Panc1 (cell line): ENCODE data around the gene CDK5RAP2. TPM values are rescaled to one million over a fixed set of nuclear protein-coding genes. Genes with fewer than 3 reads are reported as not detected.
A peak's percentile ranks its signal among the peaks of the same experiment; 100 is the strongest.

Experiments used
- ATAC-seq: fragments of 200-7000 bp; cut with Tn5 transposase; 2 replicates; pipeline ENCODE4 v1.9.1; 2020; ENCODE audit warnings: mild to moderate bottlenecking, moderate library complexity
- BruUV-seq: library from RNA; stranded (reverse); fragments of 400-500 nt; replicated peaks from 2 replicates; lab custom pipeline; 2021; lab: Mats Ljungman, UMichigan
- CTCF ChIA-PET: fragments of 300-600 bp; sonication (Branson Sonifier 250); formaldehyde crosslinking; loops from one replicate; lab custom pipeline; 2022; ENCODE audit warnings: antibody characterized with exemption; lab: Charles Lee
- POLR2A ChIA-PET: fragments of 300-600 bp; sonication (Branson Sonifier 250); formaldehyde crosslinking; loops from one replicate; lab custom pipeline; 2022; ENCODE audit warnings: antibody characterized with exemption; lab: Charles Lee
- DNase-seq: peaks from one replicate; pipeline ENCODE4 v3.0.0-alpha.2; 2010; ENCODE audit warnings: low read depth, low spot score
- H3K27ac ChIP-seq: 2 replicates; pipeline ENCODE4 v1.5.1; 2011; ENCODE audit warnings: mild to moderate bottlenecking, low read length, inconsistent platforms
- H3K27me3 ChIP-seq: fragments of 200-500 bp; sonication (Bioruptor generic); 2 replicates; pipeline ENCODE4 v1.6.0; 2014; ENCODE audit warnings: low read length, inconsistent platforms; ENCODE audit not compliant: control insufficient read depth, insufficient read depth
- H3K36me3 ChIP-seq: fragments of 200-500 bp; sonication (Bioruptor generic); 2 replicates; pipeline ENCODE4 v1.5.1; 2014; ENCODE audit warnings: inconsistent platforms, mild to moderate bottlenecking, low read length, moderate library complexity; ENCODE audit not compliant: control insufficient read depth, insufficient read depth
- H3K4me1 ChIP-seq: 2 replicates; pipeline ENCODE4 v1.5.1; 2011; ENCODE audit warnings: inconsistent platforms, mild to moderate bottlenecking, low read length, moderate library complexity; ENCODE audit not compliant: control insufficient read depth, insufficient read depth
- H3K4me3 ChIP-seq, 2 experiments: 2 replicates each; pipeline ENCODE4 v1.5.1; 2011 to 2012; ENCODE audit warnings: low read depth in 2 of 2, low read length in 2 of 2, mild to moderate bottlenecking in 2 of 2, inconsistent platforms in 1 of 2, moderate library complexity in 1 of 2
- H3K9me3 ChIP-seq: fragments of 200-500 bp; sonication (Bioruptor generic); 2 replicates; pipeline ENCODE4 v1.5.1; 2014; ENCODE audit warnings: low read depth, mild to moderate bottlenecking, inconsistent platforms, low read length, moderate library complexity; ENCODE audit not compliant: control insufficient read depth, insufficient read depth
- POLR2AphosphoS5 ChIP-seq: IDR thresholded peaks from 2 replicates; pipeline ENCODE4 v1.6.1; 2012; ENCODE audit warnings: mild to moderate bottlenecking, low read depth, low read length, moderate library complexity
- REST ChIP-seq, 2 experiments: IDR thresholded peaks; 2 replicates each; pipeline ENCODE4 v1.6.1; 2011 to 2012; ENCODE audit warnings: low read depth in 2 of 2, control low read depth in 1 of 2, low read length in 1 of 2, mild to moderate bottlenecking in 1 of 2, moderate library complexity in 1 of 2; ENCODE audit not compliant: insufficient read depth in 1 of 2
- SIN3A ChIP-seq: IDR thresholded peaks from 2 replicates; pipeline ENCODE4 v1.6.1; 2012; ENCODE audit warnings: low read depth, mild to moderate bottlenecking, low read length, moderate library complexity, borderline replicate concordance; ENCODE audit not compliant: insufficient read depth
- TCF7L2 ChIP-seq: IDR thresholded peaks from 2 replicates; pipeline ENCODE4 v1.6.1; 2011; ENCODE audit warnings: mild to moderate bottlenecking, low read depth, low read length, inconsistent platforms
- in situ Hi-C: cut with HindIII; loops from 2 replicates; pipeline ENCODE4 v1.10.0; 2016; ENCODE audit warnings: low sequenced_read_pairs, low pct_unique_long_range_greater_than_20kb
- intact Hi-C: fragments of 100-400 bp; cut with micrococcal nuclease; formaldehyde crosslinking; loops from one replicate; pipeline ENCODE4 v1.10.0; 2022; ENCODE audit not compliant: unreplicated experiment
- total RNA-seq: library from RNA; stranded (reverse); gene quantifications from one replicate; pipeline ENCODE4 v1.2.1, GENCODE V29; 2021; ENCODE audit not compliant: unreplicated experiment
- TF ChIP-seq, protein P1 (sequence below): fragments of 450-650 bp; IDR thresholded peaks from 2 replicates; pipeline ENCODE4 v1.5.1; 2017; ENCODE audit warnings: mild to moderate bottlenecking

Gene CDK5RAP2
- total RNA-seq, 1 experiment from 2014 or later, result 47.7 TPM

GRCh38 chr9:120610975-120611689, 31.2 kb upstream of the CDK5RAP2 start:
- CTCF ChIA-PET, result interaction anchor here (0.6 to 0.9 kb wide), 2 partner anchors 15 to 142 kb away, joined by 4 read pairs; no protein-coding TSS in a partner anchor
- no peak for ATAC-seq

GRCh38 chr9:120609636-120610035, 29.7 kb upstream of the CDK5RAP2 start:
- ATAC-seq (no peak), DNase-seq (no peak)
- intact Hi-C loops, result no loop called here
- POLR2A ChIA-PET, result no interaction called here
- H3K36me3 ChIP-seq, result no peaks in the 10 kb centered on the region
- H3K27me3 ChIP-seq, result no peaks in the 10 kb centered on the region
- TF ChIP-seq REST (IDR thresholded peaks at IDR 0.05; ENCODE audit: insufficient read depth in 1 of 2, low read depth in 2 of 2, low read length in 1 of 2) (no peak), SIN3A (no peak), TCF7L2 (no peak), POLR2AphosphoS5 (no peak)
- TF ChIP-seq, protein P1, sequence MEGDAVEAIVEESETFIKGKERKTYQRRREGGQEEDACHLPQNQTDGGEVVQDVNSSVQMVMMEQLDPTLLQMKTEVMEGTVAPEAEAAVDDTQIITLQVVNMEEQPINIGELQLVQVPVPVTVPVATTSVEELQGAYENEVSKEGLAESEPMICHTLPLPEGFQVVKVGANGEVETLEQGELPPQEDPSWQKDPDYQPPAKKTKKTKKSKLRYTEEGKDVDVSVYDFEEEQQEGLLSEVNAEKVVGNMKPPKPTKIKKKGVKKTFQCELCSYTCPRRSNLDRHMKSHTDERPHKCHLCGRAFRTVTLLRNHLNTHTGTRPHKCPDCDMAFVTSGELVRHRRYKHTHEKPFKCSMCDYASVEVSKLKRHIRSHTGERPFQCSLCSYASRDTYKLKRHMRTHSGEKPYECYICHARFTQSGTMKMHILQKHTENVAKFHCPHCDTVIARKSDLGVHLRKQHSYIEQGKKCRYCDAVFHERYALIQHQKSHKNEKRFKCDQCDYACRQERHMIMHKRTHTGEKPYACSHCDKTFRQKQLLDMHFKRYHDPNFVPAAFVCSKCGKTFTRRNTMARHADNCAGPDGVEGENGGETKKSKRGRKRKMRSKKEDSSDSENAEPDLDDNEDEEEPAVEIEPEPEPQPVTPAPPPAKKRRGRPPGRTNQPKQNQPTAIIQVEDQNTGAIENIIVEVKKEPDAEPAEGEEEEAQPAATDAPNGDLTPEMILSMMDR, result no peak
- CTCF ChIA-PET, result no interaction called here
- H3K9me3 ChIP-seq, result no peaks in the 10 kb centered on the region
- no peaks in the 10 kb centered on the region for H3K4me1 ChIP-seq
- no TSS peak for BruUV-seq
- H3K27ac ChIP-seq, result no peak overlapping the region
- in situ Hi-C loops, result no loop called here
- no peak overlapping the region for H3K4me3 ChIP-seq

More at GRCh38 chr9:120610975-120611689, 31.2 kb upstream of the CDK5RAP2 start:
- Histone ChIP-seq H3K36me3 (no peaks in the 10 kb centered on the region), H3K9me3 (no peaks in the 10 kb centered on the region), H3K4me3 (no peak overlapping the region), H3K27ac (no peak overlapping the region), H3K4me1 (no peaks in the 10 kb centered on the region), H3K27me3 (no peaks in the 10 kb centered on the region)
- no peak for TF ChIP-seq SIN3A
- TF ChIP-seq, protein P1, result peak; percentile 24; the same call in 1 of the 2 replicates
- POLR2A ChIA-PET, result interaction anchor here (0.6 kb wide), 1 partner anchor 43 kb away, joined by 5 read pairs; no protein-coding TSS in a partner anchor
- intact Hi-C loops (no loop called here), in situ Hi-C loops (no loop called here)
- BruUV-seq, result no TSS peak
- no peak for DNase-seq
